ENCODE results near the gene CPNE6. TPM values are rescaled to one million over a fixed set of nuclear protein-coding genes. Genes with fewer than 3 reads are reported as not detected.

Gene CPNE6
- total RNA-seq, 1 donor from 2014 or later, result not detected

DNA sequence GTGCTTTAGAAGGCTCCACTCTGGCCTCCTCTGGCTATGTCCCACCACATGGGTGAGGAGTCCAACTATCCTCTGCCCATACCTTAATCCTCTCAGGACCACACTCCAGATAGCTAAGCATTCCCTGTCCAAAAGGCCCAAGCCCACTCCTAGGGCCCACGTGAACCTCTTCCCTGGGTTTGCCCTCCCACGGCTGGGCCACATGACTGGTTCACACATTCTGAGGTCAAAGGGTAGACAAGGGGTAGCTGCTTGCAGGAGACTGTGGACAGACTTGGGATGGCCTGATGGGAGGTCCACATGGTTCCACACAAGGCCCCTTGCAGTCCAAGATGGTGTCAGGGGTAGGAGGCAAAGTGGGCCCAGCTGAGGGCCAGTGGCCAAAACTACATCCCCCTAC lies 16.7 kb downstream of the CPNE6 start:
- no peak overlapping the region for H3K27ac Mint-ChIP-seq
- Histone ChIP-seq H3K4me2 (no peak overlapping the region), H3K4me1 (peaks cover 15% of the 10 kb centered on the region), H3F3A (ENCODE audit: low read depth) (peaks cover 5% of the 10 kb centered on the region), H2AFZ (replicated peaks) (no peak overlapping the region), H3K27ac (no peak overlapping the region), H3K4me3 (no peak overlapping the region), H3K9me3 (ENCODE audit: low read depth) (no peaks in the 10 kb centered on the region), H3K36me3 (no peaks in the 10 kb centered on the region), H4K20me1 (ENCODE audit: low read depth) (no peaks in the 10 kb centered on the region), H3K79me2 (ENCODE audit: low read depth) (no peaks in the 10 kb centered on the region), H3K27me3 (peaks cover 12% of the 10 kb centered on the region), H3K9ac (no peak overlapping the region)
- H3K9me3 Mint-ChIP-seq, result no peaks in the 10 kb centered on the region
- no peak for DNase-seq (ENCODE audit: low spot score)
- TF ChIP-seq EZH2 (IDR thresholded peaks at IDR 0.05) (no peak), EZH2phosphoT487 (IDR thresholded peaks at IDR 0.05) (no peak)
- TF ChIP-seq, protein P1, sequence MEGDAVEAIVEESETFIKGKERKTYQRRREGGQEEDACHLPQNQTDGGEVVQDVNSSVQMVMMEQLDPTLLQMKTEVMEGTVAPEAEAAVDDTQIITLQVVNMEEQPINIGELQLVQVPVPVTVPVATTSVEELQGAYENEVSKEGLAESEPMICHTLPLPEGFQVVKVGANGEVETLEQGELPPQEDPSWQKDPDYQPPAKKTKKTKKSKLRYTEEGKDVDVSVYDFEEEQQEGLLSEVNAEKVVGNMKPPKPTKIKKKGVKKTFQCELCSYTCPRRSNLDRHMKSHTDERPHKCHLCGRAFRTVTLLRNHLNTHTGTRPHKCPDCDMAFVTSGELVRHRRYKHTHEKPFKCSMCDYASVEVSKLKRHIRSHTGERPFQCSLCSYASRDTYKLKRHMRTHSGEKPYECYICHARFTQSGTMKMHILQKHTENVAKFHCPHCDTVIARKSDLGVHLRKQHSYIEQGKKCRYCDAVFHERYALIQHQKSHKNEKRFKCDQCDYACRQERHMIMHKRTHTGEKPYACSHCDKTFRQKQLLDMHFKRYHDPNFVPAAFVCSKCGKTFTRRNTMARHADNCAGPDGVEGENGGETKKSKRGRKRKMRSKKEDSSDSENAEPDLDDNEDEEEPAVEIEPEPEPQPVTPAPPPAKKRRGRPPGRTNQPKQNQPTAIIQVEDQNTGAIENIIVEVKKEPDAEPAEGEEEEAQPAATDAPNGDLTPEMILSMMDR (IDR thresholded peaks at IDR 0.05), result no peak
- H3K4me1 Mint-ChIP-seq, result peaks cover 12% of the 10 kb centered on the region
- no peaks in the 10 kb centered on the region for H3K36me3 Mint-ChIP-seq
- H3K4me3 Mint-ChIP-seq, result no peak overlapping the region
- peaks cover 14% of the 10 kb centered on the region for H3K27me3 Mint-ChIP-seq (ENCODE audit: insufficient read depth, low read depth)

DNA sequence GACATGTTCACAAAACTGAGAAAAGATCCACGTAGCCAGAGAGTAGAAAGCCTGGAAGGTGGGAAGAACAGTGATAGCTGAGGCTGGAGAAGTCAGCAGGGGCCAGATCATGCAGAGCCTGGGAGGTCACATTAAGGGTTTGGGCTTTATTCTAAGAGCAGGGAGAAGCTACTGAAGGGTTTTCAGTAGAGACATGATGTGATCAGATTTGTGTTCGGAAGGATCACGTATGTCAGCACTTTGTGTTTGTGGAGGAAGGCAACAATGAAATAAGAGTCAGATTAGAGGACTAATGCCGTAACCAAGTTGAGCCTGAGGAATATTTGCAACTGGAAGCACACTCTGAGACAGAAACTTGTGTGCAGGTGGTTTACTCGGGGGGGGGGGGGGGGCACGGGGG lies 18.5 kb downstream of the CPNE6 start:
- no peak overlapping the region for H2AFZ ChIP-seq (replicated peaks)
- no peaks in the 10 kb centered on the region for H3K36me3 Mint-ChIP-seq
- no peak overlapping the region for H3K27ac ChIP-seq
- TF ChIP-seq EZH2 (IDR thresholded peaks at IDR 0.05), result no peak
- no peak for TF ChIP-seq EZH2phosphoT487 (IDR thresholded peaks at IDR 0.05)
- TF ChIP-seq, protein P1 (IDR thresholded peaks at IDR 0.05), result no peak
- no peaks in the 10 kb centered on the region for H3K9me3 ChIP-seq (ENCODE audit: low read depth)
- no peak overlapping the region for H3K27ac Mint-ChIP-seq
- no peak for DNase-seq (ENCODE audit: low spot score)
- H3K27me3 ChIP-seq, result no peaks in the 10 kb centered on the region
- H3K79me2 ChIP-seq (ENCODE audit: low read depth), result no peaks in the 10 kb centered on the region
- H4K20me1 ChIP-seq (ENCODE audit: low read depth), result no peaks in the 10 kb centered on the region
- H3K4me1 Mint-ChIP-seq, result peaks cover 18% of the 10 kb centered on the region
- H3K4me1 ChIP-seq, result peaks cover 15% of the 10 kb centered on the region
- H3F3A ChIP-seq (ENCODE audit: low read depth), result peaks cover 13% of the 10 kb centered on the region
- no peak overlapping the region for H3K4me3 ChIP-seq
- H3K9me3 Mint-ChIP-seq, result no peaks in the 10 kb centered on the region
- H3K4me3 Mint-ChIP-seq, result no peak overlapping the region
- H3K9ac ChIP-seq, result no peak overlapping the region
- H3K27me3 Mint-ChIP-seq (ENCODE audit: insufficient read depth, low read depth), result peaks cover 9% of the 10 kb centered on the region
- no peaks in the 10 kb centered on the region for H3K36me3 ChIP-seq
- no peak overlapping the region for H3K4me2 ChIP-seq

DNA sequence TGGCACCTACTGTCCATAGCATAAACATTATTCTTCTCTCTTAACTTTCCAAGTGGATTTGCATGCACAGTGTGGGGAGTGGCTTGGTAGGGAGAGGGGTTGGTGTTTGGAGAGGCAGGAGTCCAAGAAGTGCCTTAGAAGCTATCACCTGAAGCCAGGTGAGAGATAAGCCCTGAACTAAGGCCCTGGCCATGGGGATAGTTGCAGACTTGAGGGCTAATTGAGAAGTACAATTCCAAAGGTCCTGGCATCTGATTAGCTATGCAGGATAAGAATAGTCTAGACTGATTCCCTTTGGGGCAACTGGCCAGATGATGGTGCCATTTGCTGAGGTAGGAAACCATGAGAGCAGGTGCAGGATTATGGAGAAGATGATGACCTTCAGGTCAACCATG lies 20.7 kb downstream of the CPNE6 start:
- Histone ChIP-seq H2AFZ (replicated peaks) (no peak overlapping the region), H3K9ac (no peak overlapping the region), H3K79me2 (ENCODE audit: low read depth) (no peaks in the 10 kb centered on the region), H3K27me3 (no peaks in the 10 kb centered on the region), H4K20me1 (ENCODE audit: low read depth) (no peaks in the 10 kb centered on the region), H3K27ac (no peak overlapping the region), H3F3A (ENCODE audit: low read depth) (peaks cover 24% of the 10 kb centered on the region), H3K4me2 (no peak overlapping the region), H3K4me3 (no peak overlapping the region), H3K36me3 (no peaks in the 10 kb centered on the region), H3K4me1 (peaks cover 17% of the 10 kb centered on the region), H3K9me3 (ENCODE audit: low read depth) (no peaks in the 10 kb centered on the region)
- Mint-ChIP-seq H3K27me3 (ENCODE audit: insufficient read depth, low read depth) (peaks cover 9% of the 10 kb centered on the region), H3K4me3 (no peak overlapping the region), H3K27ac (no peak overlapping the region), H3K36me3 (no peaks in the 10 kb centered on the region), H3K4me1 (peaks cover 31% of the 10 kb centered on the region), H3K9me3 (no peaks in the 10 kb centered on the region)
- TF ChIP-seq EZH2phosphoT487 (IDR thresholded peaks at IDR 0.05), result no peak
- no peak for TF ChIP-seq EZH2 (IDR thresholded peaks at IDR 0.05)
- TF ChIP-seq, protein P1 (IDR thresholded peaks at IDR 0.05), result no peak
- DNase-seq (ENCODE audit: low spot score), result no peak
